OCI-LY7 (cell line): ENCODE measurements around the gene LMTK3. TPM values are rescaled to one million over a fixed set of nuclear protein-coding genes. Genes with fewer than 3 reads are reported as not detected.

ENCODE experiments used
- BruUV-seq: library from RNA; stranded (reverse); fragments of 400-500 nt; replicated peaks from 2 replicates; lab custom pipeline; 2021; lab: Mats Ljungman, UMichigan
- CTCF ChIA-PET: fragments of 300-600 bp; sonication (Branson Sonifier 250); formaldehyde crosslinking; loops from one replicate; lab custom pipeline; 2022; ENCODE audit warnings: antibody characterized with exemption; ENCODE audit not compliant: unreplicated experiment; lab: Charles Lee
- POLR2A ChIA-PET: fragments of 300-600 bp; sonication (Branson Sonifier 250); formaldehyde crosslinking; loops from one replicate; lab custom pipeline; 2022; ENCODE audit warnings: antibody characterized with exemption; lab: Charles Lee
- DNase-seq: peaks from one replicate; pipeline ENCODE4 v3.0.0-alpha.2; 2015; ENCODE audit warnings: low spot score
- H2AFZ ChIP-seq: fragments of 200-600 bp; sonication (generic), shearing (Covaris generic); 2 replicates; pipeline ENCODE4 v1.6.1; 2014; ENCODE audit warnings: mild to moderate bottlenecking, antibody characterized with exemption, low read length, moderate library complexity
- H3K27ac ChIP-seq: fragments of 200-600 bp; sonication (generic); 2 replicates; pipeline ENCODE4 v1.5.1; 2014; ENCODE audit warnings: mixed run types, low read depth, mild to moderate bottlenecking, moderate library complexity, low read length, inconsistent platforms; ENCODE audit not compliant: poor library complexity, severe bottlenecking
- H3K36me3 ChIP-seq: fragments of 200-600 bp; sonication (generic); 2 replicates; pipeline ENCODE4 v1.6.1; 2014; ENCODE audit warnings: mild to moderate bottlenecking, antibody characterized with exemption, low read length, moderate library complexity, mixed read lengths; ENCODE audit not compliant: insufficient read depth
- H3K4me1 ChIP-seq: fragments of 200-600 bp; sonication (generic); 2 replicates; pipeline ENCODE4 v1.5.1; 2014; ENCODE audit warnings: mild to moderate bottlenecking, low read length; ENCODE audit not compliant: insufficient read depth, poor library complexity, severe bottlenecking
- H3K4me2 ChIP-seq: fragments of 200-600 bp; sonication (generic); 2 replicates; pipeline ENCODE4 v1.6.1; 2014; ENCODE audit warnings: mild to moderate bottlenecking, low read length
- H3K4me3 ChIP-seq: fragments of 200-600 bp; sonication (generic); 2 replicates; pipeline ENCODE4 v1.5.1; 2014; ENCODE audit warnings: mild to moderate bottlenecking, low read depth, low read length; ENCODE audit not compliant: poor library complexity, severe bottlenecking
- H3K79me2 ChIP-seq: fragments of 200-600 bp; sonication (generic); 2 replicates; pipeline ENCODE4 v1.6.1; 2016; ENCODE audit warnings: low read depth, mild to moderate bottlenecking, low read length, moderate library complexity, mixed read lengths; ENCODE audit not compliant: insufficient read depth
- H3K9me2 ChIP-seq: fragments of 200-600 bp; sonication (generic); 2 replicates; pipeline ENCODE4 v1.6.1; 2016; ENCODE audit warnings: mild to moderate bottlenecking, low read length, mixed read lengths; ENCODE audit not compliant: insufficient read depth
- H3K9me3 ChIP-seq: fragments of 200-600 bp; sonication (generic); 2 replicates; pipeline ENCODE4 v1.6.1; 2014; ENCODE audit warnings: mild to moderate bottlenecking, mixed run types, low read length, mixed read lengths
- H4K20me1 ChIP-seq: fragments of 200-600 bp; sonication (generic); 2 replicates; pipeline ENCODE4 v1.6.1; 2014; ENCODE audit warnings: mild to moderate bottlenecking, antibody characterized with exemption, low read length, moderate library complexity, mixed read lengths; ENCODE audit not compliant: insufficient read depth
- CTCF ChIP-seq: fragments of 200-600 bp; sonication (generic); conservative IDR thresholded peaks from 2 replicates; pipeline ENCODE4 v1.5.1; 2014; ENCODE audit warnings: mild to moderate bottlenecking, antibody characterized with exemption, low read length, moderate library complexity, mixed read lengths
- EZH2phosphoT487 ChIP-seq: fragments of 200-600 bp; sonication (generic); IDR thresholded peaks from 2 replicates; pipeline ENCODE4 v1.6.1; 2018; ENCODE audit warnings: low read depth, borderline replicate concordance, mild to moderate bottlenecking, mixed run types, antibody characterized with exemption, low read length, moderate library complexity, mixed read lengths
- intact Hi-C: fragments of 100-400 bp; cut with micrococcal nuclease; formaldehyde crosslinking; loops from one replicate; pipeline ENCODE4 v1.10.0; 2022; ENCODE audit not compliant: unreplicated experiment
- total RNA-seq, 2 experiments: library from RNA; depleted of rRNA in 1 of 2; stranded (reverse); fragments of >200 nt in 1 of 2; shearing (Covaris generic) in 1 of 2; gene quantifications; 2 replicates each; pipeline ENCODE4 v1.2.3, GENCODE V29; 2014 to 2022

The LMTK3 gene
- total RNA-seq, 2 experiments from 2014 or later, result 1.3 to 9.7 TPM

- no peak overlapping the region for H3K27ac ChIP-seq
- H4K20me1 ChIP-seq, result no peaks in the 10 kb centered on the region
- POLR2A ChIA-PET, result interaction anchor here (0.6 to 1.7 kb wide), 6 partner anchors 8 to 1435 kb away, joined by 3 to 9 read pairs (median 4); a partner anchor contains a TSS
- peak overlapping the region; percentile 63 for H3K4me3 ChIP-seq
- peak overlapping the region; percentile 68; the same call in 1 of the 2 replicates for H3K4me2 ChIP-seq
- TF ChIP-seq CTCF (no peak), EZH2phosphoT487 (no peak)
- CTCF ChIA-PET, result interaction anchor here (0.6 to 1.1 kb wide), 7 partner anchors 12 to 1380 kb away, joined by 3 to 11 read pairs (median 3); no protein-coding TSS in a partner anchor
- BruUV-seq, result no TSS peak
- H3K36me3 ChIP-seq, result no peaks in the 10 kb centered on the region
- H3K79me2 ChIP-seq, result no peaks in the 10 kb centered on the region
- no peak for DNase-seq
- H3K9me3 ChIP-seq, result no peaks in the 10 kb centered on the region
- peaks cover 31% of the 10 kb centered on the region for H3K4me1 ChIP-seq
- no peak overlapping the region for H2AFZ ChIP-seq
- H3K9me2 ChIP-seq, result no peaks in the 10 kb centered on the region
- intact Hi-C loops, result loop anchor here (2.0 kb wide), 1 partner anchor 103 kb away; the partner anchor contains the start of gene KDELR1
These were observed 17.8 kb downstream of the LMTK3 start for GRCh38 chr19:48493718-48494401.

- intact Hi-C loops, result loop anchor here (2.0 kb wide), 1 partner anchor 102 kb away; the partner anchor contains the start of gene KDELR1
- Histone ChIP-seq H4K20me1 (no peaks in the 10 kb centered on the region), H3K9me2 (no peaks in the 10 kb centered on the region), H3K79me2 (no peaks in the 10 kb centered on the region), H3K4me2 (peak overlapping the region; percentile 69), H3K27ac (peak overlapping the region; percentile 41), H2AFZ (peak overlapping the region; percentile 51; the same call in 1 of the 2 replicates), H3K9me3 (no peaks in the 10 kb centered on the region), H3K4me1 (peaks cover 31% of the 10 kb centered on the region), H3K36me3 (no peaks in the 10 kb centered on the region), H3K4me3 (peak overlapping the region; percentile 63)
- ChIA-PET POLR2A (interaction anchor here (0.6 to 1.7 kb wide), 6 partner anchors 9 to 1435 kb away, joined by 3 to 9 read pairs (median 4); a partner anchor contains a TSS), CTCF (interaction anchor here (0.5 to 1.1 kb wide), 8 partner anchors 13 to 1662 kb away, joined by 3 to 11 read pairs (median 3); no protein-coding TSS in a partner anchor)
- DNase-seq, result peak; percentile 98
- TF ChIP-seq CTCF (no peak), EZH2phosphoT487 (no peak)
- BruUV-seq, result no TSS peak
These were observed 18.5 kb downstream of the LMTK3 start for GRCh38 chr19:48492925-48493717.
